GDM1 (cell line): ENCODE results near the gene ACOXL.

Experiments used
- DNase-seq: peaks from one replicate; lab custom pipeline; 2025; lab: John Stamatoyannopoulos, UW

ACOXL gene

DNA sequence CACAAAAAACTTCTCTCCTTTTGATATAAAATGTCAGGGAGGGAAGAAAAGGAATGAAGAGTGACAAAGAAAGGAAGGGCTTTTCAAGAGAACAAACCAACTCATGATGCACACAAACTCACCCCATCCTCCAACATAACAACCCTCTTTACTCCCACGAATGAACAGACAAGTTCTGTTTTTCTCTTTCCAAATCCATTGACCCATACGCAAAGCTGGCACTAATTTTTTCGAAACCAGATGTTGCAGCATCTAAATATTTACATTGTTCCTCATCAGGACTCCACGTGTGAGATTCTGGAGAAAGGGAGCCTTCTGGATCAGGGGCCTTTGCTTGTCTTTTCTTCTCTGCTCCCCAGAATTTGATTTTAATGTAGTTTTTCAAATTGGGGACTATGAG is 245.0 kb downstream of the ACOXL start:
- DNase-seq, result no peak

DNA sequence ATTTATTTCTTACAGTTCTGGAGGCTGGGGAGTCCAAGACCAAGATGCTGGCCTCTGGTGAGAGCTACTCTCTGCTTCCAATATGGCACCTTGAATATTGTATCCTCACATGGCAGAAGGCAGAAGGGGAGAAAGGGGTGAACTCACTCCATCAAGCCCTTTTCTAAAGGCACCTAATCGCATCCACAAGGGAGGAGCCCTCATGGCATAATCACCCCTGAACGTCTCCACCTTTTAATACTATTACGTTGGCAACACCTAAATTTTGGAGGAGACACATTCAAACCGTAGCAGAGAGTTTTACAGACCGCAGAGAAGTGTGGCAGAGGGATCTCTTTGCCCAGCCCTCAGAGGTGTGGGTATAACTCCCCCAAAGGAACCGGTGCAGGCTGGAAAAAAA is 245.8 kb downstream of the ACOXL start:
- DNase-seq, result no peak

DNA sequence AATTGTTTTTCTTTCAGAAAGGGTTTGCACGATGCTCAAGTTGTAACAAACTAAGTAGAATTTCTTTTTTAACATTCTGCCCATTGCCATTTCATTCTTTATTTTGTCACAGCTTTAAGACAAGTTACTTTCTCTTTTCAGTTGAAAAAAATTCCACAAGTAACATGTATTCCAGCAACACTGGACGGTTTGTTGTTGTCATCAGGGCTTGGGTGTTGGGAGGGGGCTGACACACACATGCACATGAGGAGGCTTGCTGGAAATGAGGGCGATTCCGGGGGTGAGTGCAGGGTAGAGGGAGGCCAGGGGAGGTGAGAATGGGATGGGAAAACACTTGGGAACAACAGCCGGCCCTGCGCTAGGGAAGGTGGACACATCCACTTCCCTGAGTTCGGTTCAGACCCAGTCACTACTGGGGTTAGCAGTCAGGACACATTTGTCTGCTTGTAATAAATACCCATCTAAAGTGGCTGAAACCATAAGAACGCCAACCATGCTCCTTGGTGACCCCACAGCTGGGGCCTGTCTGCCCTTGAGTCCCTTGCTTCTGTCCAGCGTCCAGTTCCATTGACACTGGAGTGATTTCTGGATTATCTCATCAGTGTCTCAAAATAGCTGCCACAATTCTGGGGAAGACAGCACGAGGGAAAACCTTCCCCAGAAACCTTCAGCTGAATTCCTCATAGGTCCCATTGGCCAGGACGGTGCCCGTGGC is 246.5 kb downstream of the ACOXL start:
- DNase-seq, result no peak

DNA sequence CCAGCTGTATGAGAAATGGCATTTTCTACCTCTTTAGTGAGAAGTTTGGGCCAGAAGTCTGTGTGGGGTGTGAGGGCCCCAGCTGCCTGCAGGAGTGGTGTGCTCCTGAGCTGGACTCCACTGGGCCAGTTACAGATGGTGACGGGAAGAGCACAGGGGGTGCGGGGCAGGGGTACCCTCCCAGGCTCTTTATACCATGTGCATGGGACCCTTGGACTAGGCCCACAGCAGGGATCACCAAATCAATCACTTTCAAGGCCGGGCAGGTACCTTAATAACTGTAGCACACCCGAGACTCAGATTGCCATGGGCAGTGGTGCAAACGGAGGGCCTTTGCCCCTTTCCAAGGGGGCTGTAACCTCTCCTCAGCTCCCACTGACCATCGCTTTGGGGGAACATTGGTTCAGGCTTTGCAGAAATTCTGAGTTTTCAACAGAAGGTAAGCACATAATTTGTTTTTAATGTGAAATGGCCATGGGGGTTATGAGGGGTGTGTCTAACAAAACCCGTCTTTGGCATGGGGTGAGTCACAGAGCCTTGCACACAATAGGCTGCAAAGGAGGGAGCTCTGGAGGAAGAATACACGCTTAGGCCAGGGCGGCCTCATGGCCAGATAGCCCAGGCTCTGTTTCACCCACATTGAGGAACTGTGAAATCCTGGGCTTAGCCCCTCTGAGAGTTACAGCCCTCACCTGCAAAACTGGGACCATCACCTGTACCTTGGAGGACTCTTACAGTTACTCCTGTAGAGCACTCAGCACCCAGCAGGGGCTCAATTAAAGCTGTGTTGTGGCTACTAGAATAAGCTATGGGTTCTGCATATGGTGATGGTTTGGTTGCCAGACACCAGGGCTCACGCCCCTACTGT is 247.3 kb downstream of the ACOXL start:
- DNase-seq, result no peak

DNA sequence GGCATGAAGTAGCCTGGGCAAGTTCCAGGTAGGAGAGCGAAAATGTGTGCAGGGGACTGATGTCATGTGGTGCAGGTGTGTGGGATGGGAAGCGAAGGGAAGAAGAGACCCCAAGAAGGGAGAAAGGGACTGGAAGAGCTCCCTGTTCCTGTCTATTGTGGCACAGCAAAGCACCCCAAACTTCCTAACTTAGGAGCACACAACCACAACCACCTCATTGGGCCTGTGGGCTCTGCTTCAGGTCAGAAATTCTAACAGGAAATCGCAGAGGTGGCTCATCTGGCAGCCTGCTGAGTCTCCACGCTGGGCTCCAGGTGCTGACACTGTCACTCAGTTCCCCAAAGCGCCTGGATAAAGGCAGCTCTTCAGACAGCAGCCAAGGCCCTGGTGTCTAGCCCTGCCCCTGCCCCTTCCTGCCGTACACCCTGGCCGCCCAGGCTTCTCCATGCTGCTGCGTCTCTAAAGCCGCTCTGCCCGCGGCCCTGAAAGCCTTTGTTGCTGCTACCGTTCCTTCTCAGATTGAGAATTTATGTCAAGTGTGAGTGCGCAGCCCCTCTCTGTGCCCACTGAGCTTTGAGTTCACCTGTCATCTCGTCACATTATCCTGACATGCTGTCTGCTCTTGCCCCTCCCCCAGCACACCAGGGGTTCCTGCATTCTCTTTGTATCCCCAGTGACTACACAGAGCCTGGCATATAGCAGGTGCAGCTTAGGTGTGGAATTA is 248.1 kb downstream of the ACOXL start:
- DNase-seq, result no peak

DNA sequence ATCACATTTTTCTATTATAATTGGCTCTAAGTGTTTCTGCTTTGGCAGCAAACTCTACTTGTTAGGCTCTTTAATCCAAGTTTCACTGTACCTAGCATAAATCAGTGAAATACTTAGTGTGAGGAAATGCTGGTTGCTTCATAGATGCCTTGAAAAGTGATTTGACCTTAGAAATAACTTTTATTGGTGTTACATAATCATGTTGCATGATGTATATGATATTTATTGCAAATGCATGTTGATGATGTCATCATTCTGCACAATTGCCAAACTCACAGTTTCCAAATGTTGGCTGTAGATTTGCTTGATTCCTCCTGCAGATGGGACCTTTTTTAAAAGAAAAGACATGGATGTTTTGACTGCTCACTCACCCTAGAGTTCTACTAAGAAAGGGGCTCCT is 250.8 kb downstream of the ACOXL start:
- no peak for DNase-seq

DNA sequence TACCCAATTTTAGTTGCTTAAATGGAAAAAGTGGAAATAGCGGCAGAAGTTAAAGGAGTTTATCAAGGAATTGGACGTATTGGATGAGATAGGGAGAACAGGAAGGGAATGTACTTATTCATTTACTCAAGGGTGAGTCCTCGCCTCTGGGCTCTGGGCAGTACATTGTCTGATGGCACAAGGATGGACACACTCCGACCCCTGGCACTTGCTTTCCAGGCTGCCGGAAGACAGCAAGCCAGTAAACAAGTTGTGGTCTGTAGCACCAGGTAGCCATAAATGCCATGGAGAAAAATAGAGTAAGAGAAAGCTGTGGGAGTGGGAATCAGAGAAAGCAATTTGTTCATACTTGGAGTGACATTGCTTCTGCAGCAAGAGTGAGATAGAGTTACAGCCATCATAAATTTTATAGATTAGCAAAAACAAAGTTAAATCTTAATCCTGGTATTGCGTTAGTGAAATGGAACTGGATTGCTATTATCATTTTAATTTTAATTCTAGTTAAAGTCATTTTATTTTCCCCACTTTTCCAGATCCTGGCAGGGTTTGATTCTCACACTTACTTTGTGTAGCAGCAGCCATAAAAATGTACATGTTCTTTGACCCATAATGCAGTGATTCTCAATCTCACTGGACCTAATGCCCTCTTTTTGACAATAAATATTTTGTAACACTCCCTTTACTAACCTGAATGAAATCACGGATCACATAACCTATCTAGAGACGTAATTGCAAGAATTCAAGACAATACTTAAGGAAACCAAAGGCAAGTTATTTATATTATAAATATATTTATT is 252.5 kb downstream of the ACOXL start:
- no peak for DNase-seq

DNA sequence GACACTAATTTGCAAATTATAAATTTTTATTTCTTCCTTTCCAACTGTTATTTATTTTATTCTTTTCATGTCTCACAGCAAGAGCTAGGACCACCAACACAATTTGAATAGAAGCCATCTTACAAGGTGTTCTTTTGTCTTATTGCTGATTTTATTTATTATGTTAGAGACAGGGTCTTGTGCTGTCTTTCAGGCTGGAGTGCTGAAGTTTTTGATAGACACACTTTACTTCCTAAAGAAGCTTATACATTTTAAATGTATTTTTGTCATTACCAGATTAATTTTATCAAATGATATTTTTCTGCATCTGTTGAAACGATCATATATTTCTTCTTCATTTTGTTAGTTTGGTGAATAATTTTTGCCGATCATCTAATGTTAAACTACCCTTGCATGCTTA is 258.1 kb downstream of the ACOXL start:
- no peak for DNase-seq

DNA sequence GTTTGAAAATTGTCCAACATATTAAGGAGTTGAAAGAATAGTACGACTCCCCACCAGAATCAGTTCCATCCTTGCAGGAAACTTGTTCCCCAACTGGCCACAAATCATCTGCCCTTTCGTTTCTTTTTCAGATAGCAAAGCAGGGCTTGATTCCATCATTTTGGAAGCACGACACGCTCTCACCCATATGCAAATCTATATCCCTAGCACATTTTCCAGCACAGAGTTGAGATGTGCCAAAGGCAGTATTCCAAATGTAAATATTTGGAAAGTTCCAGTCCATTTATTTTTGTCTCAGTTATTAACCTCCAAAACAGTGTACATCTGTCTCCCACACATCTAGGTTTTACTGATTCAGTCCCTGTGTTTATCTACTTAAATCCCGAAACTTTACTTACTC is 259.5 kb downstream of the ACOXL start:
- DNase-seq, result no peak

DNA sequence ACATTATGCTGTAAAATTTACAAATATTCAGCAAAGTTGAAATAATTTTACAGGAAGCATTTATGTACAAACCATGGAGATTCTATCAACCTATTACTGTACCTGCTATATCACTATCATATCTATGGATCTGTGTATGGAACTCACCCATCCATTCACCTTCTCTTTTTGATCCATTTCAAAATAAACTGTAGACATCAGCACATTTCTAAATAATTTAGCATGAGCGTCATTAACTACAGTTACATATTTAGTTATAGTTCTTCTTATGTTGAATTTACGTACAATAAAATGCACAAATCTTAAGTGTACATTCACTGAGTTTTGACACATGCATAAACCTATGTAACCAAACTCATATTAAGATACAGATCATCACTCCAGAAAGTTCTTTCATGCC is 260.5 kb downstream of the ACOXL start:
- no peak for DNase-seq

DNA sequence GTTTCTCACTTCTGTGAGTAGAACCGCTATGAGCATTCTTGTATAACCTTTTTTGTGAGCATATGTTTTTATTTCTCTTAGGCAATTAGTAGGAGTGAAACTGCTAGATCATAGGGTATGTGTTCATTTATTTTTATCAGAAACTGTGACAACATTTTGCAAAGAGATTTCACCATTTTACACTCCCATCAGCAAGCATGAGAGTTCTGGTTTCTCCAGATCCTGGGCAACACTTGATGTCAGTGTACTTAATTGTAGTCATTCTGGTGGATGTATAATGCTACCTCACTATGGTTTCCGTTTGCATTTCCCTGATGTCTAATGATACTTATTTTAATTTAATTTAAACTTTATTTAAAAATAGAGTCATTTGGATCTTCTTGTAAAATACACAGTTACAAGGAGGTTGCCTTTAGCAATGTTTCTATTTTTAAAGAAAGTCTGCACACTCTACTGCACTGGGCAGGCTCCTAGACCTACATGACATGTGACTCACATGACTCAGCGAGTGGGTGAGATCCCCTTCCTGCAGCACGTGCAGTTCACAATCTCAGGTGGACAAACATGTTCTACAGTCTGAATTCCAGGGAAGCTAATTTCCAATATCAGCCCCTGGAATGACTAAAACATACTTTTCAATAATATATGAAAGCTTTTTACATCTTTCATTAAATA is 261.3 kb downstream of the ACOXL start:
- DNase-seq, result no peak

DNA sequence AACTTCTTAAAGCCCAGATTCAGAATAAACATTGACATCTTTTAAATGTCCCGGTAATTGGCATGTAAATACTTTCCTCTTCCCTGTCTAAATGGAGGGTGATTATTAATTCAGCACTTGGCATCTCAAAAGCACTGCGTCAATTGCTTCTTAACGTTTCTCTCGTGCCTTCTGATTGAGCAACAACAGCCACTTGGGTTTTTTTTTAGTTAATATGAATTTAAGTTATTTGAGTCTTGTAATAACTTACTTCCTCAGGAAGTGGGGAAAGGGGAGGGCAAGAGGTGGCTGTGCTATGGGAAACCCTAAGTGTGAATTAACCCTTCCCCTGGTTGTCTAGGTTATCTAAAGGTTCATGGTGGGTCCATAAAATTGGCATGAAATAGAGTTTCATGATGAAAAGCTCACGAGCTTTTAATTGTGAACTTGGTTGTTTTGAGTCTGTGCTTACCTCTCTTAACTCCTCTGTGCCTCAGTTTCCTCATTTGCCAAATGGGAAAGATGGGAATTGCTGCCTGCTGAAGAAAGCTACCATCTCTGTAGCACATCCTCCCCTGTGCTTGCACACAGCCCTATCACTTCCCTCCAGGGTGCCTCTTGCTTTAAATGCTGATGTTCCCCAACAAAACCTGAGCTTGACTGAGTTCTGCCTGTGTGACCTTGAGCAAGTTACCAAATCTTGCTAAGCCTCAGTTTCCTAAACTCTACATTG is 262.0 kb downstream of the ACOXL start:
- DNase-seq, result no peak

DNA sequence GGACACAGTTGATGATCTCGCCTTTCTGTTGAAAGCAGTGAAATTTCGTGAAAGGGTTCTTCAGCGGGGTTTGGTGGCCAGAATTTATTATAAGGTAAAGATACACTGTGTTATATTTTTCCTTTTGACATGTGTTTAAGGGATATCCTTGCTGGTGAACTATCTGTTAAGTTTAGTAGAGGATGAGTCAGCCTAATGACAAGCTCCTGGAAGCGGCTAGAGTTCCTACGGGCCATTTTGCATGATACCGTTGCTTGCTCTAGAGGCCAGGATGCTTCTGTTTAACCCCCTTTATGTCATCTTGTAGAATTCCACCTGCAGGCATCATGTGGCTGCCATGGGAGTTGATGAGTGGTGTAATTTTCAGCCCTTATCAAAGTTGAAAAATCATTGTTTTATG is 263.5 kb downstream of the ACOXL start:
- DNase-seq, result no peak

DNA sequence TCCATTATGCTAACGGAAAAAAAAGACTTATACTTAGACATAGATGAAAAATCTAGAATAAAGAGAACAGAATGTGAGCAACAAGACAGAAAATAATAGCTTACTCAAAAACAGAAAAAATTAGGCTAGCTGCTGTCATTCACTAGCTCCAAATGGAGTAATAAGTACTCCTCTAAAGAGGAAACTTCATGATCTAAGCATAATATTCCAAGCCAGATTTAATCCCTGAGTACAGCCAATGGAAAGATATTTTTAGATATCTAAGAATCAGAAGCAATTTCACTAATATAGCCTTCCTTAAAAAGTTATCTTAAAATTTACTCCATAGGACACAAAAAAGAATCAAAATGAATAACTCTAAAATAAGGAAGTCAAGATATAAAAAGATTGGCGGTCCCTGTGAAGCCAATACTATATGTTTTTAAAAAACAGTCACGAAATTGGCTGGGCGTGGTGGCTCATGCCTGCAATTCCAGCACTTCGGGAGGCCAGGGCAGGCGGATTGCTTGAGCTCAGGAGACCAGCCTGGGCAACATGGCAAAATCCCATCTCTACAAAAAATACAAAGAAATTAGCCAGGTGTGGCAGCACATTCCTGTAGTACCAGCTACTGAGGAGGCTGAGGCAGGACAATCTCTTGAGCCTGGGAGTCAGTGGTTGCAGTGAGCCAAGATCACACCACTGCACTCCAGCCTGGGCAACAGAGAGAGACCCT is 265.1 kb downstream of the ACOXL start:
- no peak for DNase-seq

DNA sequence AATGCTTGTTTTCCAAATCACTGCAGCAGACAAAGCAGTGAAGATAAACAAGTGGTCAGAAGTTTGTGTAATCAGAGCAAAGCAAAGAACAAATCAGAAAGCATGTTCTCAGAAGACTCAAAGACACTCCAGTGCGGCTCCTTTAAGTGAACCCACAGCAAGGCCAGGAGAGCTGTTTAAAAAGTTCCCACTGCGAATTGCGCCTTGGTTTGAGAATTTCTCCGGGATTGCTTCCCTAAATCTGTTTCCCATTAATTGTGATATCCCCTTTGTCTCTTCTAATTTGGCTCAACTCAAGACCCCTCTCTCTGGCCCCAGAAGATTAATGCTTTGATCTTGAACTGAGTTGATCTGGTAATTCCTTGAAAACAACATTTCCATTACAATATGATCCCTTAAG is 265.9 kb downstream of the ACOXL start:
- no peak for DNase-seq

DNA sequence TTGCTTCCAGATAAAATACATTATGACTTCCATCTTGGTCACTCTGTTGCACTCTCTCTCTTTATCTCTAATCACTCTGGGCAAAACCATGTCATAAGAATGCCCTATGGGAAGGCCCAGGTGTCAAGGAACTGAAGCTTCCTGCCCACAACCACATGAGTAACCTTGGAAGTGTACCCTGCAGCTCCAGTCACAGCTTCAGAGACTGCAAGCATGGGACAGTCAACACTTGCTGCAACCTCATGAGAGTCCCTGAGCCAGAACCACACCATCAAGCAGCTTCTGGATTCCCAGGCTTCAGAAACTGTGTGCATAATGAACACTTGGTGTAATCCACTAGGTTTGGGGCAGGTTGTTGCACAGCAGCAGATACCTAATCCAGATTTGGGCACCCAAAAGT is 267.3 kb downstream of the ACOXL start:
- no peak for DNase-seq

DNA sequence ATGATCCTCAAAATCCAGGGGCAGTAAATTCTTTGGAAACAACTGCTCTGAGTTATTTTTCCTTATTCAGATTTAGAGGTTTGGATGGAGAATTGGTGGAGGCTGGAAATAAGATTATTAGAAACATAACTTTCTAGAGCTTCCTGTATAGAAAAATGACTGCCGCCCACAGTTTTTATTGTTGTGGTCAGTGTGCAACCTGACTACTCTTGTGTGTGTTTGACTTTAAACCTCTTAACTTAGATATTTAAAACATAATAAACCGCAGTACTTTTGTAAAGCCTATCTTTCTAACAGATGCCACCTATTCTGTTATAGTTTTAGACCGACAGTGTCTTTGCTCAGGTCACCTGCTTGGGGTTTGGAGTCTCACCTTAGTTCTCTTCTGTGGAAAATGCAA is 272.9 kb downstream of the ACOXL start:
- DNase-seq, result no peak

DNA sequence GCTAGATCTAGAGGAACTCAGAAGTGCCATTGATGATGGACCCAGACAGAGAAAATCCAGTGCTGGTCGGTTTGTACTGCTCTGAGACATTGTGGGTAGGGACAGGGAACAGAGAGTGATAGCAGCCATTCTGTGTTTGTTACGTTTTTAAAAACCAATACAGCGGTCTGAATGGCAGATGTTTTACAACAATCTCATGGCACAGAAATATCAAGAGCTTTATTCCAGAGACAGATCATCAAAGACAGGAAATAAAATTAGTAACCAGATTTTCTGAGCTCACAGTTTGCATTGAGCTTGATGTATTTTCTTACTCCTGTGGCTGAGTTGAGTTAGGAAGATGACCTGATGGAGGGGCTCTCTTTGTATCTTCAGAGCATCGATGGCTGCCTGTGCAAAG is 273.4 kb downstream of the ACOXL start:
- no peak for DNase-seq

DNA sequence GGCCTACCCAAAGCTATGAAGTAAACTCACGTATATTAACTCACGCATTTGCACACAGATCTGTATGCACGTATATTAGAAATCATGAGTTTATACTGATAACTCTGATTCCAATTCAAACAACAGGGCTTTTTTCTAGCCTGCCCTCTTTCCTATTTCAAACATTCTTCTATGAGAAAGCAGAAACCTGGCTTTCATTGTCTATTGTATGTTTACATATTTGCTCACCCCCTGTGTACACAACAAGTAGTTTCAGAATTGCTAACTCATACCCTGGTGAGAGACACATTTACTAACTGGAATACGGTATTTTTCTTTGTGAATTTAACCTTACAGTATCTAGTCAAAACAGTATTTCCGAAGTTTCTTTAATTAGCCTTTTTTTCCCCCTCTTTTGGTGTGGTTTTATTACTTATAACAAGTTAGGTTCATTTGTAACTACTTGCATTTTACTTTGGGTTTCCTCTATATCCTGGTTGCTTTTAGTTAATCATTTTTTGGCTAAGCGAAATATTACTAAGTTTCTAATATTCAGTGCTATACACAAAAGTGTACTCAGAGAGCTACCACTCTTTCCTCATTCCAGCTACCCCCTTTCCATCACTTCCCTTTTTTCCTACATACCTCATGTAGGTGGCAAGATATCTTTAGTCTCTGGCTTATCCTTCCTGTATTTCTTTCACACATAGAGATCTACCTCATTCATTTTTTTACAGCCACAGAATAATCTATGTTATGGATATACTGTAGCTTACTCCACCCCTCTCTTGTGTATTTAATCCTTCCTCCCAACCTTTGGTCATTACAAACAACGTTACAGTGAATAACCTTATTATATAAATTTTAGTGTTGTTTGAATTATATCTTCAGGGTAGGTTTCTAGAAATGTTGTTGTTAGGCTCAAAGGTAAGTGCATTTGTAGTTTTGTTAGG is 275.6 kb downstream of the ACOXL start:
- no peak for DNase-seq
